Activated CD4-positive, alpha-beta T cell treated with anti-CD3 and anti-CD28 coated beads, Interleukin-2, amount 10 ng/mL, durations not matched to agents 7 days and 5 days (primary cell): Measurements from ENCODE around the gene WWTR1. TPM values are rescaled to one million over a fixed set of nuclear protein-coding genes. Genes with fewer than 3 reads are reported as not detected.

Source experiments
- total RNA-seq, 2 experiments: library from RNA; stranded (reverse); gene quantifications; one replicate each; pipeline ENCODE4 v1.2.3, GENCODE V29; 2021

WWTR1 gene
- total RNA-seq, 2 experiments from 2014 or later, result 0.27 to 0.77 TPM

Other genes with a start within 250 kb of the WWTR1 start
- gene TM4SF4, start 183.3 kb downstream of the WWTR1 start, total RNA-seq, result not detected
- 10 to 100 TPM; 30.9 to 32.9 TPM for gene COMMD2, start 94.5 kb upstream of the WWTR1 start, total RNA-seq
- not detected for gene ANKUB1, start 134.5 kb upstream of the WWTR1 start, total RNA-seq
- 10 to 100 TPM; 33.0 to 45.7 TPM for gene RNF13, start 155.2 kb upstream of the WWTR1 start, total RNA-seq